HUDEP-2 (cell line): ENCODE data around the gene ATP6V1G1.

ENCODE experiments used
- DNase-seq, 76 experiments: peaks; one replicate each; lab custom pipeline; 2025; ENCODE audit not compliant: unreplicated experiment in 76 of 76; lab: John Stamatoyannopoulos, UW

The ATP6V1G1 gene

GRCh38 chr9:114643896-114644295 is 56.3 kb downstream of the ATP6V1G1 start:
- DNase-seq = no peak
